AG04450 (cell line): ENCODE measurements around the gene CHCHD3. TPM values are rescaled to one million over a fixed set of nuclear protein-coding genes. Genes with fewer than 3 reads are reported as not detected.

Experiments used
- CTCF ChIA-PET: fragments of 300-600, 350-600 bp; formaldehyde crosslinking; extraction: SDS; loops from one replicate; lab custom pipeline; 2022; ENCODE audit warnings: antibody characterized with exemption, inconsistent platforms; lab: Charles Lee
- POLR2A ChIA-PET: fragments of 350-600 bp; formaldehyde crosslinking; extraction: SDS; loops from one replicate; lab custom pipeline; 2021; ENCODE audit warnings: antibody characterized with exemption, inconsistent platforms; lab: Yijun Ruan, JAX
- DNase-seq: peaks from one replicate; pipeline ENCODE4 v3.0.0-alpha.2; 2011; ENCODE audit warnings: low read depth, low spot score
- H3K27ac ChIP-seq: one replicate; pipeline ENCODE4 v1.5.1; 2012; ENCODE audit warnings: low read depth, low read length, control low read depth
- H3K27me3 ChIP-seq: one replicate; pipeline ENCODE4 v1.6.0; 2012; ENCODE audit warnings: low read length; ENCODE audit not compliant: control insufficient read depth, insufficient read depth
- H3K4me3 ChIP-seq: 2 replicates; pipeline ENCODE4 v1.5.1; 2011; ENCODE audit warnings: mild to moderate bottlenecking, low read depth, low read length, control low read depth
- H3K9me3 ChIP-seq: 2 replicates; pipeline ENCODE4 v1.5.1; 2012; ENCODE audit warnings: low read length; ENCODE audit not compliant: control insufficient read depth, insufficient read depth
- polyA plus RNA-seq: library from polyadenylated mRNA; depleted of rRNA; stranded (reverse); fragments of >200 nt; gene quantifications from 2 replicates; pipeline ENCODE4 v1.2.3, GENCODE V29; 2011
- TF ChIP-seq, protein P1 (sequence below): IDR thresholded peaks from 2 replicates; pipeline ENCODE4 v1.5.1; 2011; ENCODE audit warnings: low read depth, low read length, control low read depth, inconsistent platforms

CHCHD3 gene
- polyA plus RNA-seq, 1 experiment = 77.8 TPM

GRCh38 chr7:132838313-132838712 is 243.6 kb downstream of the CHCHD3 start:
- DNase-seq = no peak
- TF ChIP-seq, protein P1, sequence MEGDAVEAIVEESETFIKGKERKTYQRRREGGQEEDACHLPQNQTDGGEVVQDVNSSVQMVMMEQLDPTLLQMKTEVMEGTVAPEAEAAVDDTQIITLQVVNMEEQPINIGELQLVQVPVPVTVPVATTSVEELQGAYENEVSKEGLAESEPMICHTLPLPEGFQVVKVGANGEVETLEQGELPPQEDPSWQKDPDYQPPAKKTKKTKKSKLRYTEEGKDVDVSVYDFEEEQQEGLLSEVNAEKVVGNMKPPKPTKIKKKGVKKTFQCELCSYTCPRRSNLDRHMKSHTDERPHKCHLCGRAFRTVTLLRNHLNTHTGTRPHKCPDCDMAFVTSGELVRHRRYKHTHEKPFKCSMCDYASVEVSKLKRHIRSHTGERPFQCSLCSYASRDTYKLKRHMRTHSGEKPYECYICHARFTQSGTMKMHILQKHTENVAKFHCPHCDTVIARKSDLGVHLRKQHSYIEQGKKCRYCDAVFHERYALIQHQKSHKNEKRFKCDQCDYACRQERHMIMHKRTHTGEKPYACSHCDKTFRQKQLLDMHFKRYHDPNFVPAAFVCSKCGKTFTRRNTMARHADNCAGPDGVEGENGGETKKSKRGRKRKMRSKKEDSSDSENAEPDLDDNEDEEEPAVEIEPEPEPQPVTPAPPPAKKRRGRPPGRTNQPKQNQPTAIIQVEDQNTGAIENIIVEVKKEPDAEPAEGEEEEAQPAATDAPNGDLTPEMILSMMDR = no peak
- H3K27me3 ChIP-seq = no peaks in the 10 kb centered on the region
- ChIA-PET POLR2A (no interaction called here), CTCF (no interaction called here)
- H3K9me3 ChIP-seq = no peaks in the 10 kb centered on the region
- H3K27ac ChIP-seq = no peak overlapping the region
- no peak overlapping the region for H3K4me3 ChIP-seq

- H3K27ac ChIP-seq = no peak overlapping the region
- H3K27me3 ChIP-seq = no peaks in the 10 kb centered on the region
- no peaks in the 10 kb centered on the region for H3K9me3 ChIP-seq
- H3K4me3 ChIP-seq = no peak overlapping the region
- TF ChIP-seq, protein P1 = no peak
- ChIA-PET POLR2A (no interaction called here), CTCF (no interaction called here)
- no peak for DNase-seq
Measured at GRCh38 chr7:132837529-132837928, 244.4 kb downstream of the CHCHD3 start.

- DNase-seq = no peak
- ChIA-PET CTCF (interaction anchor here (0.6 kb wide), 1 partner anchor 501 kb away, joined by 10 read pairs; no protein-coding TSS in a partner anchor), POLR2A (no interaction called here)
Measured at GRCh38 chr7:132836746-132837145, 245.1 kb downstream of the CHCHD3 start.

DNA sequence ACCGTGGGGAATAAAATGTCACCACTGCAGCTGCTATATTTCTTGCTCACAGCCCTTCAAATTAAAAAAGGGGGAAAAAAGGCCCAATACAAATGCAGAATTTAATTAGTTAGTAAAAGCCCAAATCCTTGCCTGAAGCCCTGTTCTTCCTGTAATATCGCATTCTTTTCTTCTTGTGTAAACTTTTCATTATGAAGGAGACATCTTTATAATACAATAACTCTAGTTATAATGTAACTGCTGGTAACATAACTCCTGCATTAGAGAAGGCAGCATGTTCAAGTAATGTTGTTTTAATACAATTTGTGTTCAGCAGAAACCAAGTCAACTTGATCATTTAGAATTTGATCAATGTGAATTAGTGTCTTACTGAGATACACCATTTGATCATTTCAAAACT is 250.9 kb downstream of the CHCHD3 start:
- POLR2A ChIA-PET = no interaction called here
- TF ChIP-seq, protein P1 = no peak
- CTCF ChIA-PET = no interaction called here

More at GRCh38 chr7:132836746-132837145, 245.1 kb downstream of the CHCHD3 start:
- no peaks in the 10 kb centered on the region for H3K27me3 ChIP-seq
- H3K27ac ChIP-seq = no peak overlapping the region
- H3K9me3 ChIP-seq = no peaks in the 10 kb centered on the region
- no peak overlapping the region for H3K4me3 ChIP-seq
- TF ChIP-seq, protein P1 = no peak

DNA sequence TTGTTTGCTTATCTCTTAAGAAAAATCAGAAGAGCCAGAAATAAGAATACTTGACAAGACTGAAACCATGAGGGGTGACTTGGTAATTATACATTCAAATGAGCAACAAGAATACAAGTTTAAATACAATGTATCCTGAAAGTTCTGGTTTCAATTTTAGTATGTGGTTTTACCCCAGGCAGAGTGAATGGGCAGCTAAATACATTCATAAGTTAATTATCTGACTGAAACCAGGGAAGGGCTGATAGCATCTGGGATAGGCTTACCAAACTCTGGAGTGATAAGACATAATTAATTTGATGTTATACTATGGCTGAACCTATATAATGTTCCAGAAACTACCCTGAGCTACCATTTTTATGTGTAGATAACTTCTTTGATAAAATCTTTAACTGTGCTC is 253.4 kb downstream of the CHCHD3 start:
- Histone ChIP-seq H3K27ac (no peak overlapping the region), H3K4me3 (no peak overlapping the region), H3K9me3 (no peaks in the 10 kb centered on the region), H3K27me3 (no peaks in the 10 kb centered on the region)
- CTCF ChIA-PET = no interaction called here
- no peak for DNase-seq
- TF ChIP-seq, protein P1 = no peak
- POLR2A ChIA-PET = no interaction called here

More for the DNA sequence above, 250.9 kb downstream of the CHCHD3 start:
- no peak overlapping the region for H3K27ac ChIP-seq
- DNase-seq = no peak
- no peak overlapping the region for H3K4me3 ChIP-seq
- H3K9me3 ChIP-seq = no peaks in the 10 kb centered on the region
- H3K27me3 ChIP-seq = no peaks in the 10 kb centered on the region
